ENCODE data around the gene DCP2. TPM values are rescaled to one million over a fixed set of nuclear protein-coding genes. Genes with fewer than 3 reads are reported as not detected.

Gene DCP2
- total RNA-seq, 4 donors from 2014 or later = 15.7 to 26.7 (median 17.7) TPM

- no peak for DNase-seq (ENCODE audit: extremely low spot score)
- no peaks in the 10 kb centered on the region for H3K9me3 ChIP-seq
- WGBS = 95% methylated on average over 2 of the region's 2 CpGs
- H3K4me1 ChIP-seq = no peaks in the 10 kb centered on the region
- H3K4me3 ChIP-seq = no peak overlapping the region
- H3K27me3 ChIP-seq = no peaks in the 10 kb centered on the region
- no peak overlapping the region for H3K27ac ChIP-seq (replicated peaks in 1 of 4)
- intact Hi-C loops (cut with DNase I) = no loop called here
- TF ChIP-seq EP300 (IDR thresholded peaks at IDR 0.05) (no peak), CTCF (IDR thresholded peaks at IDR 0.05) (no peak), POLR2AphosphoS5 (IDR thresholded peaks at IDR 0.05) (no peak), POLR2A (IDR thresholded peaks at IDR 0.05; ENCODE audit: low read depth) (no peak)
- peaks cover 0 to 43% (median 22%) of the 10 kb centered on the region in 4 donors for H3K36me3 ChIP-seq
Measured at GRCh38 chr5:113017881-113018635, 41.5 kb downstream of the DCP2 start.

GRCh38 chr5:113020461-113021273 is 44.1 kb downstream of the DCP2 start:
- Histone ChIP-seq H3K27me3 (no peaks in the 10 kb centered on the region), H3K9me3 (no peaks in the 10 kb centered on the region), H3K4me3 (no peak overlapping the region), H3K36me3 (peaks cover 0 to 19% (median 11%) of the 10 kb centered on the region in 4 donors), H3K4me1 (no peaks in the 10 kb centered on the region), H3K27ac (replicated peaks in 1 of 4) (no peak overlapping the region)
- no peak for DNase-seq (ENCODE audit: extremely low spot score)
- WGBS = 91% methylated on average over 11 of the region's 11 CpGs
- TF ChIP-seq CTCF (IDR thresholded peaks at IDR 0.05) = no peak
- TF ChIP-seq EP300 (IDR thresholded peaks at IDR 0.05) = no peak
- no peak for TF ChIP-seq POLR2A (IDR thresholded peaks at IDR 0.05; ENCODE audit: low read depth)
- TF ChIP-seq POLR2AphosphoS5 (IDR thresholded peaks at IDR 0.05) = no peak
- intact Hi-C loops (cut with DNase I) = no loop called here

DNA sequence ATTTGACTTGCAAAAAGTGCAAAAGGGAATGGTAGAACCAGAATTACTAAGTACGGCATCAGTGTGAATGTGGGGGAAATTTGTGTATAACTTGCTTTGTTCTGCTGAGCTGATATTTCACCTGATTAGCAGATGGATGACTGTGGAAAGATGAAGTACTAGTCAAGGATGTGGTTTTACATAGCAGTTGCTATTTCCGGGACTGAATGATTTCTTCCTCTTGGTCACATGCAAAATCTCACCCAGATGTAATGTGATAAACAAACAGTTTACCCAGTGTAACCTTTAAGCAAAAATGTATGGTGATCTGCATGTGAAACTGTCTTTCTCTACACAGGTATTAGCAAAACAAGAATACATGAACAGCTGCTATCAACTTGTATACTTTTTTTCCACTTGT is 46.1 kb downstream of the DCP2 start:
- no peaks in the 10 kb centered on the region for H3K4me1 ChIP-seq
- no peak for DNase-seq (ENCODE audit: extremely low spot score)
- WGBS = 52% methylated on average over 2 of the region's 2 CpGs
- intact Hi-C loops (cut with DNase I) = no loop called here
- no peaks in the 10 kb centered on the region for H3K9me3 ChIP-seq
- peaks cover 0 to 35% (median 29%) of the 10 kb centered on the region in 4 donors for H3K36me3 ChIP-seq
- no peak overlapping the region for H3K4me3 ChIP-seq
- H3K27me3 ChIP-seq = no peaks in the 10 kb centered on the region
- no peak overlapping the region for H3K27ac ChIP-seq (replicated peaks in 1 of 4)
- no peak for TF ChIP-seq POLR2AphosphoS5 (IDR thresholded peaks at IDR 0.05)
- no peak for TF ChIP-seq POLR2A (IDR thresholded peaks at IDR 0.05; ENCODE audit: low read depth)
- no peak for TF ChIP-seq EP300 (IDR thresholded peaks at IDR 0.05)
- TF ChIP-seq CTCF (IDR thresholded peaks at IDR 0.05) = no peak

DNA sequence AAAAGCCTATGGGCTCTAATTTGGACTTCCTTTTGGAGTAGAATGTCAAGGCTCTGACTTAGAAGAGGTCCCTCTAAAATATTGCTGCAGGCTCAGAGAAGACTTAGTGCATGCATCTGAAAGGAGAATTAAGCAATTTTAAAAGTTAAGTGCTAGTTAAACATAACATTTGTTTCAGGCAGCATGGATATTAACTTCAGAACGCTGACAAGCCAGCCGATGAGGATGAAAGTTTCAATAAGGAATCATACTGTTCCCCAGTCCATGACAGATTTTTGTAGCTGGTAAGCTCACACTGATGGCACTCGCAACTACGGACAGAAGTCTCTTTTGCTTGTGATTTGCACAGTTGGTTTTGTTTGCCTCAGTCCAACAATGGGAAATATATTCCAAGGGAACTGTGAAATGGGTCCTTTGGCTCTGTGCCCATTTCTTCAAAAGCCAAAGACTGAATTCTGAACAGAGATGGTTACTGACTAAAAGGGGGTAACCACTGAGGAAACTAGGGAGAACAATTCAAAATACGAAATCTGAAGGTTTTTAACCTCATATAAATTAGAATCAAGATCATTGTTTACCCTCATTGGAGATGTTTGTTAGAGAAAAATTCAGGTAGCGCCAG is 47.6 kb downstream of the DCP2 start:
- TF ChIP-seq POLR2A (IDR thresholded peaks at IDR 0.05; ENCODE audit: low read depth) (no peak), CTCF (IDR thresholded peaks at IDR 0.05) (no peak), POLR2AphosphoS5 (IDR thresholded peaks at IDR 0.05) (no peak), EP300 (IDR thresholded peaks at IDR 0.05) (no peak)
- no peak overlapping the region for H3K27ac ChIP-seq (replicated peaks in 1 of 4)
- 75% methylated on average over 6 of the region's 6 CpGs for WGBS
- DNase-seq (ENCODE audit: extremely low spot score) = no peak
- no peaks in the 10 kb centered on the region for H3K9me3 ChIP-seq
- no peaks in the 10 kb centered on the region for H3K27me3 ChIP-seq
- H3K4me1 ChIP-seq = no peaks in the 10 kb centered on the region
- intact Hi-C loops (cut with DNase I) = no loop called here
- no peak overlapping the region for H3K4me3 ChIP-seq
- H3K36me3 ChIP-seq = peaks cover 0 to 39% (median 37%) of the 10 kb centered on the region in 4 donors
